Ramos (cell line): ENCODE data around the gene LY6G5C.

Experiments
- in situ Hi-C: fragments of 300-500 bp; cut with MboI; formaldehyde crosslinking; loops from one replicate; pipeline ENCODE4 v1.14.3; 2022; ENCODE audit warnings: low sequenced_read_pairs; ENCODE audit not compliant: unreplicated experiment

The LY6G5C gene

GRCh38 chr6:31680226-31681134 is at the start of gene LY6G5C:
Gene LY6G5C (minus strand): TSS chr6:31681067. CDS start chr6:31680373, 694 bp downstream.
- in situ Hi-C loops = no loop called here

GRCh38 chr6:31729979-31730630 is 49.2 kb upstream of the LY6G5C start:
- in situ Hi-C loops = no loop called here

GRCh38 chr6:31729515-31729978 is 48.7 kb upstream of the LY6G5C start:
- in situ Hi-C loops = no loop called here

GRCh38 chr6:31728767-31729514 is 48.1 kb upstream of the LY6G5C start, which contains the start of gene DDAH2:
Gene DDAH2 (minus strand): TSS chr6:31729299. CDS start chr6:31729161, 138 bp downstream.
- in situ Hi-C loops = no loop called here

- in situ Hi-C loops = no loop called here
Observed at GRCh38 chr6:31727717-31728671, 47.1 kb upstream of the LY6G5C start.

- in situ Hi-C loops = no loop called here
Observed at GRCh38 chr6:31727034-31727716, 46.3 kb upstream of the LY6G5C start.

GRCh38 chr6:31725502-31726350 is 44.9 kb upstream of the LY6G5C start:
- in situ Hi-C loops = no loop called here

GRCh38 chr6:31723980-31724691 is 43.3 kb upstream of the LY6G5C start:
- in situ Hi-C loops = no loop called here

GRCh38 chr6:31723245-31723979 is 42.5 kb upstream of the LY6G5C start, which contains the start of gene MPIG6B:
Gene MPIG6B (plus strand): TSS chr6:31723373. CDS start chr6:31723384, 11 bp downstream.
- in situ Hi-C loops = no loop called here

GRCh38 chr6:31722173-31722572 is 41.3 kb upstream of the LY6G5C start:
- in situ Hi-C loops = no loop called here

GRCh38 chr6:31721351-31722020 is 40.6 kb upstream of the LY6G5C start, which contains the start of gene LY6G6C:
Gene LY6G6C (minus strand): TSS chr6:31721746. CDS start chr6:31721679, 67 bp downstream.
- in situ Hi-C loops = no loop called here

- in situ Hi-C loops = no loop called here
Observed at GRCh38 chr6:31720196-31720770, 39.4 kb upstream of the LY6G5C start.

- in situ Hi-C loops = no loop called here
Observed at GRCh38 chr6:31719001-31719400, 38.1 kb upstream of the LY6G5C start.

GRCh38 chr6:31718265-31718664 is 37.4 kb upstream of the LY6G5C start:
- in situ Hi-C loops = no loop called here

- in situ Hi-C loops = no loop called here
Observed at GRCh38 chr6:31717499-31718222, 36.8 kb upstream of the LY6G5C start.
